Stomach (tissue), 9 donors: ENCODE results near the gene PRPS1. TPM values are rescaled to one million over a fixed set of nuclear protein-coding genes. Genes with fewer than 3 reads are reported as not detected.

Source experiments
- DNase-seq, 2 donors: peaks; one replicate each; pipeline versions ENCODE4 v3.0.0 to v3.0.0-alpha.2; 2013 to 2019
- H3K27ac ChIP-seq, 5 donors: fragments of 200-600 bp in 4 of 5; sonication (generic) in 4 of 5; one replicate each; pipeline ENCODE4 v1.5.1; 2013 to 2019; ENCODE audit warnings: mild to moderate bottlenecking in 1 of 5, moderate library complexity in 1 of 5
- H3K27me3 ChIP-seq, 3 donors: fragments of 200-600 bp; sonication (generic); one replicate each; pipeline ENCODE4 v1.5.1; 2017 to 2019; ENCODE audit warnings: mixed run types in 1 of 3
- H3K36me3 ChIP-seq, 4 donors: fragments of 200-600 bp; sonication (generic); 1 replicate in 3 of 4; 2 replicates in 1 of 4; pipeline ENCODE4 v1.5.1; 2016 to 2019
- H3K4me1 ChIP-seq, 4 donors: fragments of 200-600 bp; sonication (generic); one replicate each; pipeline ENCODE4 v1.5.1; 2016 to 2019
- H3K4me3 ChIP-seq, 4 donors: fragments of 200-600 bp; sonication (generic) in 3 of 4; one replicate each; pipeline ENCODE4 v1.5.1; 2016 to 2019; ENCODE audit warnings: mild to moderate bottlenecking in 1 of 4
- H3K9me3 ChIP-seq, 4 donors: fragments of 200-600 bp; sonication (generic); one replicate each; pipeline ENCODE4 v1.5.1; 2016 to 2019
- CTCF ChIP-seq, 7 experiments: fragments of 450-650 bp in 4 of 7; fragments of 200-600 bp in 3 of 7; sonication (generic) in 3 of 7; IDR thresholded peaks; one replicate each; pipeline ENCODE4 v1.5.1; 2016 to 2019; ENCODE audit warnings: antibody characterized with exemption in 7 of 7, control low read depth in 2 of 7, mild to moderate bottlenecking in 1 of 7
- EP300 ChIP-seq: sonication (generic); formaldehyde crosslinking; IDR thresholded peaks from one replicate; pipeline ENCODE4 v1.6.1; 2017; ENCODE audit warnings: antibody characterized with exemption
- POLR2A ChIP-seq, 4 donors: fragments of 450-650 bp; IDR thresholded peaks; one replicate each; pipeline ENCODE4 v1.6.1; 2016; ENCODE audit warnings: antibody characterized with exemption in 4 of 4, control low read depth in 2 of 4, mild to moderate bottlenecking in 1 of 4, moderate library complexity in 1 of 4
- POLR2AphosphoS5 ChIP-seq, 3 donors: sonication (generic); formaldehyde crosslinking; IDR thresholded peaks; one replicate each; pipeline ENCODE4 v1.6.1; 2016; ENCODE audit warnings: antibody characterized with exemption in 3 of 3
- WGBS, 5 donors: extraction: QIAGEN DNeasy Blood & Tissue Kit in 3 of 5; methylation state at CpG; one replicate each; pipeline versions ENCODE4 v1.1.5 to v1.1.7; 2013 to 2018; 5-methylcytosine and 5-hydroxymethylcytosine counted together
- intact Hi-C: fragments of 100-400 bp; cut with DNase I; formaldehyde crosslinking; loops from one replicate; pipeline ENCODE4 v1.15.1; 2023; ENCODE audit warnings: low total_unique reads
- polyA plus RNA-seq, 3 donors: library from polyadenylated mRNA; stranded (reverse); fragments of 200-250 nt; gene quantifications; one replicate each; pipeline ENCODE4 v1.2.3, GENCODE V29; 2013
- total RNA-seq, 5 donors: library from RNA; depleted of rRNA; stranded (reverse); fragments of >200 nt; gene quantifications; one replicate each; pipeline versions ENCODE4 v1.1.0 to v1.2.3, GENCODE V29; 2014 to 2016
- donor health status: healthy with polysubstance abuse.
- donor health status: Bipolar disorder and iron deficiency.
- donor health status: healthy.

The PRPS1 gene
- total and polyA plus RNA-seq, 8 donors: 1.2 to 46.4 (median 19.3) TPM

GRCh38 chrX:107648332-107648731, 20.0 kb downstream of the PRPS1 start:
- intact Hi-C loops: no loop called here
- no peaks in the 10 kb centered on the region for H3K27me3 ChIP-seq
- H3K4me1 ChIP-seq: no peaks in the 10 kb centered on the region
- no peaks in the 10 kb centered on the region for H3K9me3 ChIP-seq
- no peak for DNase-seq
- 91 to 100% (median 93%) methylated on average over 3 to 4 of the region's 4 CpGs for WGBS, 5 donors
- TF ChIP-seq POLR2A (IDR thresholded peaks at IDR 0.05): no peak
- no peak for TF ChIP-seq CTCF (IDR thresholded peaks at IDR 0.05)
- no peak for TF ChIP-seq EP300
- TF ChIP-seq POLR2AphosphoS5 (IDR thresholded peaks at IDR 0.05): no peak
- no peak overlapping the region for H3K4me3 ChIP-seq
- H3K27ac ChIP-seq: no peak overlapping the region
- peaks cover 0 to 41% (median 36%) of the 10 kb centered on the region in 4 donors for H3K36me3 ChIP-seq

- Histone ChIP-seq H3K27me3 (no peaks in the 10 kb centered on the region), H3K4me1 (peaks cover 0 to 17% (median 11%) of the 10 kb centered on the region in 4 donors), H3K4me3 (no peak overlapping the region), H3K27ac (peak overlapping the region in 3 of 5 donors; percentile 38 to 65 (median 55)), H3K9me3 (no peaks in the 10 kb centered on the region), H3K36me3 (peaks cover 0 to 12% (median 10%) of the 10 kb centered on the region in 4 donors)
- no peak for DNase-seq
- intact Hi-C loops: no loop called here
- 0 to 43% (median 21%) methylated on average over 2 of the region's 2 CpGs for WGBS, 5 donors
- TF ChIP-seq CTCF (IDR thresholded peaks at IDR 0.05): no peak
Measured at GRCh38 chrX:107654566-107654871, 26.2 kb downstream of the PRPS1 start.

- Histone ChIP-seq H3K27me3 (no peaks in the 10 kb centered on the region), H3K36me3 (peaks cover 0 to 6% (median 4%) of the 10 kb centered on the region in 4 donors), H3K4me1 (peaks cover 0 to 23% (median 12%) of the 10 kb centered on the region in 4 donors), H3K9me3 (no peaks in the 10 kb centered on the region), H3K4me3 (no peak overlapping the region), H3K27ac (peak overlapping the region in 4 of 5 donors; percentile 9 to 65 (median 48))
- 19 to 42% (median 30%) methylated on average over 18 to 22 of the region's 22 CpGs for WGBS, 5 donors
- DNase-seq: peak; percentile 61 to 83
- intact Hi-C loops: no loop called here
- TF ChIP-seq POLR2AphosphoS5 (IDR thresholded peaks at IDR 0.05): no peak
- no peak for TF ChIP-seq EP300
- TF ChIP-seq CTCF (IDR thresholded peaks at IDR 0.05): peak in 5 of 7 experiments; percentile 43 to 61 (median 59)
Measured at GRCh38 chrX:107654872-107655761, 26.8 kb downstream of the PRPS1 start.

- no peak overlapping the region for H3K4me3 ChIP-seq
- WGBS, 5 donors: 71 to 90% (median 81%) methylated on average over 5 of the region's 5 CpGs
- peaks cover 0 to 24% (median 13%) of the 10 kb centered on the region in 4 donors for H3K4me1 ChIP-seq
- intact Hi-C loops: no loop called here
- H3K9me3 ChIP-seq: no peaks in the 10 kb centered on the region
- peaks cover 0 to 4% (median 0%) of the 10 kb centered on the region in 4 donors for H3K36me3 ChIP-seq
- TF ChIP-seq POLR2A (IDR thresholded peaks at IDR 0.05): no peak
- no peak for TF ChIP-seq POLR2AphosphoS5 (IDR thresholded peaks at IDR 0.05)
- TF ChIP-seq EP300: no peak
- no peak for TF ChIP-seq CTCF (IDR thresholded peaks at IDR 0.05)
- no peak overlapping the region for H3K27ac ChIP-seq
- H3K27me3 ChIP-seq: no peaks in the 10 kb centered on the region
- DNase-seq: no peak
Measured at GRCh38 chrX:107656978-107657377, 28.7 kb downstream of the PRPS1 start.
